Activated CD8-positive, alpha-beta T cell treated with anti-CD3 and anti-CD28 coated beads for 36 hours (primary cell): ENCODE results near the gene FRS2. TPM values are rescaled to one million over a fixed set of nuclear protein-coding genes. Genes with fewer than 3 reads are reported as not detected.

Experiments
- ATAC-seq: fragments of 200-7000 bp; cut with Tn5 transposase; one replicate; pipeline ENCODE4 v1.10.0; 2021; ENCODE audit warnings: mild to moderate bottlenecking, moderate library complexity
- CTCF ChIA-PET: fragments of 350-600 bp; sonication (Branson Sonifier 250); formaldehyde crosslinking; loops from one replicate; lab custom pipeline; 2021; ENCODE audit warnings: antibody characterized with exemption; lab: Charles Lee
- POLR2A ChIA-PET: fragments of 350-600 bp; sonication (Branson Sonifier 250); formaldehyde crosslinking; loops from one replicate; lab custom pipeline; 2021; ENCODE audit warnings: antibody characterized with exemption; lab: Charles Lee
- DNase-seq: peaks from one replicate; pipeline ENCODE4 v3.0.0-alpha.2; 2020
- H3K27ac Mint-ChIP-seq: one replicate; pipeline ENCODE4 v1.8.0; 2021; ENCODE audit warnings: mild to moderate bottlenecking, mixed read lengths
- H3K27me3 Mint-ChIP-seq: one replicate; pipeline ENCODE4 v1.8.0; 2021; ENCODE audit warnings: mixed read lengths
- H3K36me3 Mint-ChIP-seq: one replicate; pipeline ENCODE4 v1.8.0; 2021; ENCODE audit warnings: low read depth, mixed read lengths
- H3K4me1 Mint-ChIP-seq: one replicate; pipeline ENCODE4 v1.8.0; 2021; ENCODE audit warnings: low read depth, mixed read lengths
- H3K4me3 Mint-ChIP-seq: one replicate; pipeline ENCODE4 v1.8.0; 2021; ENCODE audit warnings: mild to moderate bottlenecking, moderate library complexity, mixed read lengths
- H3K9me3 Mint-ChIP-seq: one replicate; pipeline ENCODE4 v1.8.0; 2021; ENCODE audit warnings: mixed read lengths
- intact Hi-C: fragments of 100-400 bp; cut with micrococcal nuclease; formaldehyde crosslinking; loops from one replicate; pipeline ENCODE4 v1.10.0; 2022
- total RNA-seq, 2 experiments: library from RNA; stranded (reverse); gene quantifications; one replicate each; pipeline ENCODE4 v1.2.3, GENCODE V29; 2021
- TF ChIP-seq, protein P1 (sequence below): fragments of 200-600 bp; IDR thresholded peaks from one replicate; pipeline ENCODE4 v1.8.0; 2022; ENCODE audit warnings: antibody characterized with exemption, mild to moderate bottlenecking

FRS2 gene
- total RNA-seq, 2 experiments from 2014 or later: 8.3 to 10.5 TPM

DNA sequence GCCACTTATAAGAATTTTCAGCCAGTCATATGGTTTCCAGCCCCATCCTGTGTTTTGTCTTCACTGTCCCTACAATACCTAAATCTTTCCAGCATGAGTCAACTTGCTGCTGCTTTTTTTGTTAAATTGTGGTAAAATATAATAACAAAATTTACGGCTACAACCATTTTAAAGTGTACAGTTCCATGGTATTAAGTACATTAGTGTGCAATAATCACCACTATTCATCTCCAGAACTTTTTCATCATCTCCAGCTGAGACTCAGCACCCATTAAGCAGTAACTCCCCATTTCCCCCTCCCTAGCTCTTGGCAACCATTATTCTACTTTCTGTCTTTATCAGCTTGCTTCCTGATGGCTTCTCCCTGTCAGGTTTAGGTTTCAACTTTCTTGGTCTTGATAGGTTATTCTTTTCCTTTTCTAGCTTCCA is 39.1 kb downstream of the FRS2 start:
- H3K4me1 Mint-ChIP-seq: peaks cover 54% of the 10 kb centered on the region

DNA sequence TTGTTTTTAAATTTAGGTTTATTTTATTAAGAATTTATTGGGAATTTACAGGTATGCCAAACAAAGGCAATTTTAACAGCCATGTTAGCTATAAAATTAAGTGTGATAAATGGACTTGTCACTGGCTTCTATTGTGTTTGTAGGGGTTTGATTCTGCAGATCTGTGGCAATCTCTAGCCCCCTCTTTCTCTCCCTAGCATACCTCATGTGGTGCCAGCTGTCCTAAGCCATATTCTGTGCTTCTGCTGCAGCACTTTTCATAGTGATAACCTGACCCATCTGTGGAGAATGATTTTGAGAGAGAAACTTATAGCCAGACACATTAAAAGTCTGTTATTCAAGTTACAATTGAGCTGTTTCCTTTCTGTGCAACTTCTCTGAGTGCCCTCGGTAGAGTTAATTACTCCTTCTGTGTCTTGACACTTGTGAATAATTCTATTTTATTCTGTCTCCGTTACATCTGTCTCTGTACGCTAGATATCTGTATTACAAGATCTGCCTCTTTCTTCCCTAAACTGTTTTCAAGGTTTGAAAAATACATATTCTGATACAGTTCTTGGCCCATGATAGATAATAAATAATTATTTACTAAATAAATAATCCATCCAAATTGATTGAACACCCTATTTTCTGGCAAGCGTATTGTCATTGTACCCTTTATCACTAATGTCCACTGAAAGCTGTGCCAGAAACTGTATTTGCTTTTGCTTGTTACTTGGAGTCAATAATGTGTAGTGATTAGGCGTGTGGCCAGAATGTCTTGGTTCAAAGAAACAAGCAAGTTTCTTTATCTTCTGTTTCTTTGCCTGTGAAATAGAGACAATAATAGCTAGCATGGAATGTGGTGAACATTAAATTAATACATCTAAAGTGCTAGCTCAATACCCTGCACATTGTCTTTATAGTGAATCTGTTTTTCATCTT is 40.0 kb downstream of the FRS2 start:
- H3K4me1 Mint-ChIP-seq: peaks cover 61% of the 10 kb centered on the region
- H3K9me3 Mint-ChIP-seq: no peaks in the 10 kb centered on the region
- H3K36me3 Mint-ChIP-seq: peaks cover 2% of the 10 kb centered on the region
- ATAC-seq: no peak
- ChIA-PET CTCF (interaction anchor here (0.7 to 1.3 kb wide), 3 partner anchors 60 to 77 kb away, joined by 3 to 5 read pairs (median 3); partner anchors contain the start of gene CCT2), POLR2A (no interaction called here)
- H3K27ac Mint-ChIP-seq: no peak overlapping the region
- TF ChIP-seq, protein P1, sequence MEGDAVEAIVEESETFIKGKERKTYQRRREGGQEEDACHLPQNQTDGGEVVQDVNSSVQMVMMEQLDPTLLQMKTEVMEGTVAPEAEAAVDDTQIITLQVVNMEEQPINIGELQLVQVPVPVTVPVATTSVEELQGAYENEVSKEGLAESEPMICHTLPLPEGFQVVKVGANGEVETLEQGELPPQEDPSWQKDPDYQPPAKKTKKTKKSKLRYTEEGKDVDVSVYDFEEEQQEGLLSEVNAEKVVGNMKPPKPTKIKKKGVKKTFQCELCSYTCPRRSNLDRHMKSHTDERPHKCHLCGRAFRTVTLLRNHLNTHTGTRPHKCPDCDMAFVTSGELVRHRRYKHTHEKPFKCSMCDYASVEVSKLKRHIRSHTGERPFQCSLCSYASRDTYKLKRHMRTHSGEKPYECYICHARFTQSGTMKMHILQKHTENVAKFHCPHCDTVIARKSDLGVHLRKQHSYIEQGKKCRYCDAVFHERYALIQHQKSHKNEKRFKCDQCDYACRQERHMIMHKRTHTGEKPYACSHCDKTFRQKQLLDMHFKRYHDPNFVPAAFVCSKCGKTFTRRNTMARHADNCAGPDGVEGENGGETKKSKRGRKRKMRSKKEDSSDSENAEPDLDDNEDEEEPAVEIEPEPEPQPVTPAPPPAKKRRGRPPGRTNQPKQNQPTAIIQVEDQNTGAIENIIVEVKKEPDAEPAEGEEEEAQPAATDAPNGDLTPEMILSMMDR: no peak
- intact Hi-C loops: no loop called here
- no peak for DNase-seq
- H3K27me3 Mint-ChIP-seq: no peaks in the 10 kb centered on the region
- no peak overlapping the region for H3K4me3 Mint-ChIP-seq

More for the DNA sequence above, 39.1 kb downstream of the FRS2 start:
- ChIA-PET POLR2A (no interaction called here), CTCF (interaction anchor here (1.1 kb wide), 1 partner anchor 76 kb away, joined by 3 read pairs; the partner anchor contains the start of gene CCT2)
- ATAC-seq (no peak), DNase-seq (no peak)
- TF ChIP-seq, protein P1: no peak
- H3K27me3 Mint-ChIP-seq: no peaks in the 10 kb centered on the region
- H3K36me3 Mint-ChIP-seq: peaks cover 2% of the 10 kb centered on the region
- H3K27ac Mint-ChIP-seq: no peak overlapping the region
- no peak overlapping the region for H3K4me3 Mint-ChIP-seq
- no peaks in the 10 kb centered on the region for H3K9me3 Mint-ChIP-seq
- intact Hi-C loops: no loop called here

DNA sequence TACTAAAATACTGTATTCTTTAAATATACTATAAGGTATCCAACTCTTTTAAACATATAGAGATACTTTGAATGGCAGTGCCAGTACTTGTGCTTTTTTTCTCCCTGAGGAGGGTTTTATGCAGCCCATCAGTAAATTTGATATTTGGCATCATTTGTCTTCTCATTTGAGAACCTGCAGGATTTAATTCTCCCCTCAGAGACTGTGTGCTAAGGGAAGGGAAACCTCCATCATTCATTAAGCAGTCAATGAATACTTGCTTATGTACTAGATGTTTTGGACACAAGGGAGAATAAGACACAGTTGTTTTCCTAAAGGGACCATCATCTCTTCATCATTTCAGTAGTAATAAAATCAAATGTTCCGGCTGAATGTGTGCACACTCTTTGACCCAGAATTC is 40.8 kb downstream of the FRS2 start:
- H3K27me3 Mint-ChIP-seq: no peaks in the 10 kb centered on the region
- H3K4me3 Mint-ChIP-seq: no peak overlapping the region
- CTCF ChIA-PET: interaction anchor here (1.3 kb wide), 1 partner anchor 60 kb away, joined by 5 read pairs; no protein-coding TSS in a partner anchor
- no peak for DNase-seq
- H3K4me1 Mint-ChIP-seq: peaks cover 64% of the 10 kb centered on the region
- intact Hi-C loops: no loop called here
- no peak for ATAC-seq
- TF ChIP-seq, protein P1: no peak
- POLR2A ChIA-PET: no interaction called here
- no peaks in the 10 kb centered on the region for H3K9me3 Mint-ChIP-seq
- peaks cover 2% of the 10 kb centered on the region for H3K36me3 Mint-ChIP-seq
- no peak overlapping the region for H3K27ac Mint-ChIP-seq

DNA sequence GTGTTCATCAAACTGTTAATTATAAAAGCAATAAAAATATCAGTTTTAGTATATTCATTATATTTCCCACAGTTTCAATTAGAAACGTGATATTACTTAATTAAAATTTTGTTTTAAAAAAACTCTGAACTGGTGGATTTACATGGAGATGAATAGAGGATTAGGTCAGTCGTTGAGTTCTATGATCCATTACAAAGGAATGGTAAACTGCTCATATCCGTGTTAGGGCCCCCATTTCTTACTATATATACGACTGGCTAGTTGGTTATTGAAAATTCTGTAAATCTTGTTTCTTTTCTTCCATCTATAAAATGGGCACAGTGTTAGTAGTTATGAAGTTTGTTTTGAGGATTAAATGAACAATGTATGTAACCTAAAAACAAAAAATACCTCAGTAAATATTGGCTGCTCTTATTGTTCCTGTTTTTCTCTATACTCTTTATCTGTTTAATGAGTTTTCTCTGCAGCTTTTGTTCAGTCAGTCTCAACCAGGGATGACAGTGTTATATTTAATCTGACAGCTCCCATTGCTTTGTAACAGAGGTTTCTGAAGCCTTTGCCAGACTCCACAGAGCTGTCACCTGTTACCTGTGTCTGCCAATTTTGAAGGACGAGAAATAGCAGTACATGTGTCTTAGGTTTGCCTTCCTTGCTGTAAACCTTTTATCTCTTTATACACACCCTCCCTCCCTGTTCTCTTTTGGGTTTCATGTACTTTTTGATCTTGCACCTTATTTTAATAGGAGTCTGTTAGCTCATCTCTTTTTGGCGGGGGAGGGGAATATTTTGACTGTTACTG is 41.5 kb downstream of the FRS2 start:
- Mint-ChIP-seq H3K36me3 (peaks cover 2% of the 10 kb centered on the region), H3K27me3 (no peaks in the 10 kb centered on the region), H3K9me3 (no peaks in the 10 kb centered on the region), H3K4me3 (no peak overlapping the region), H3K4me1 (peaks cover 64% of the 10 kb centered on the region), H3K27ac (no peak overlapping the region)
- ATAC-seq (no peak), DNase-seq (no peak)
- TF ChIP-seq, protein P1: no peak
- intact Hi-C loops: no loop called here
- POLR2A ChIA-PET: no interaction called here
- CTCF ChIA-PET: interaction anchor here (1.1 kb wide), 1 partner anchor 37 kb away, joined by 3 read pairs; no protein-coding TSS in a partner anchor
